GM19395 (cell line): ENCODE results near the gene TUB.

Source experiments
- ATAC-seq: cut with Tn5 transposase; IDR thresholded peaks from one replicate; pipeline ENCODE4 v1.9.1; 2021; ENCODE audit warnings: mild to moderate bottlenecking, moderate library complexity; ENCODE audit not compliant: unreplicated experiment

The TUB gene

DNA sequence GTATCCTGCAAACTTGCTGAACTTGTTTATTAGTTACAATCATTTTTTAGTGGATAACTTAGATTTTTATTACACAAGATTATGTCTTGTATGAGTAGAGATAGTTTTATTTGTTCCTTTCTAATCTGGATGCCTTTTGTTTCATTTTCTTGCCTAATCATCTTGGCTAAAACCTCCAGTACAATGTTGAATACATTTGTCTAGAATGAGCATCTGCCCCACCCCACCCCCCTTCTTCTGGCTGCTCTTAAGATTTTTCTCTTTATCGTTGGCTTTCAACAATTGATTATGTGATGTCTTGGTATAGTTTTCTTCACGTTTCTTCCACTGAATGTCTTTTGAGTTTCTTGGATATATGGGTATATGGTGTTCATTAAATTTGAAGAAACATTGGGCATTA is 37.3 kb upstream of the TUB start:
- ATAC-seq, result no peak

DNA sequence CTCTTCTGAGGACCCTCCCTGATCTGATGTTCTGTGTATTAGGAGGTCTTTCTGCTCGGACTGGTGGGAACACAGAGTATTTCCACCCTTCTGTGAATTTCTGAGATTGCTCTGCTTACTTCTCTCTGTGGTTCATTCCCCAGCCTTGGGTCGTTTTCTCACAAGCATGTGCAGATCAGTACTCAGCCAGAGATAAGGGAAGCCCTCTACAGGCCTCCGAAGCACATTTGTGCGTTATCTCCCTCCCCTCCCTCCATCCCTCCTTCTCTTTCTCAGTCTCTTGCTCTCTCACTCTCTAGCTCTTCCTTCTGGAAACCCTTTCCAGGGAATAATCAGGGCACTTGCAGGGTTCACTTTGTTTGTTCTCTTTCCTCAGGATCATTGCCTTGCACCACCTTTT is 35.2 kb upstream of the TUB start:
- no peak for ATAC-seq

DNA sequence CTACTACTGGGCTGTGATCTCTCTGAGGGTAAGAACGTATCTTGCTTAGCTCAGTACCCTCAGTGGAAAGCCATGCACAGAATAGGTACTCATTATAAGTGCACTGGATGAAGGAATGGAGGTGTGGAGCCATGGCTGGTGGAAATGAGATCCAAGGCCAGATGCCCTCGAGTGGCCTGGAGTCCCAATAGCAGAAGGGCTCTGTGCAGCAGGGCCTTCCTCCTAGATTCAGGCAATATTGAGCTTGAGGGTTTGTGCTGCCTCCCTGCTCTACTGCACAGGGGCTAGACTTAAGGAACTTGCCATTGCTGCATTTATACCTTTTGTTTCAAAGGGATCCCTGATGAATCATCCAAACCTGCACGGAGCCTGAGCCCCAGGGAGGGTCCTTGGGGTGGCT is 33.6 kb upstream of the TUB start:
- ATAC-seq, result no peak

DNA sequence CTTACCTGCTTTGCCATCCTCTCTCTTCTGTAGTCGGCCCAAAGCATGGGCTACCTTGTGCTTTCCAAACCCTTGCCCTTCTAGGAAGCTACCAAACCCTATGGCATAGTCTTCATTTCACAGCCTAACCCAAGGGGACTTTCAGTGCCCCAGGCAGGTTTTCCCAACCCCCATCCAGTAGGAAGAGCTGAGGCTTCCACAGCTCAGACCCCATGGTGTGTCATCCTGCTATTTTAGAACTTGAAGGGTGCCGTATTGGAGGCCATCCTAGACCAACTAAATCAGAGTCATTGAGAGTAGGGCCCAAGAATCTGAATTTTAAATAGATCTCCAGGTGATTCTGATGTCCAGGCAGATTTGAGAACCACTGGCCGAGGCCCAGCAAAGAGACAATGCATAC is 31.9 kb upstream of the TUB start:
- no peak for ATAC-seq

DNA sequence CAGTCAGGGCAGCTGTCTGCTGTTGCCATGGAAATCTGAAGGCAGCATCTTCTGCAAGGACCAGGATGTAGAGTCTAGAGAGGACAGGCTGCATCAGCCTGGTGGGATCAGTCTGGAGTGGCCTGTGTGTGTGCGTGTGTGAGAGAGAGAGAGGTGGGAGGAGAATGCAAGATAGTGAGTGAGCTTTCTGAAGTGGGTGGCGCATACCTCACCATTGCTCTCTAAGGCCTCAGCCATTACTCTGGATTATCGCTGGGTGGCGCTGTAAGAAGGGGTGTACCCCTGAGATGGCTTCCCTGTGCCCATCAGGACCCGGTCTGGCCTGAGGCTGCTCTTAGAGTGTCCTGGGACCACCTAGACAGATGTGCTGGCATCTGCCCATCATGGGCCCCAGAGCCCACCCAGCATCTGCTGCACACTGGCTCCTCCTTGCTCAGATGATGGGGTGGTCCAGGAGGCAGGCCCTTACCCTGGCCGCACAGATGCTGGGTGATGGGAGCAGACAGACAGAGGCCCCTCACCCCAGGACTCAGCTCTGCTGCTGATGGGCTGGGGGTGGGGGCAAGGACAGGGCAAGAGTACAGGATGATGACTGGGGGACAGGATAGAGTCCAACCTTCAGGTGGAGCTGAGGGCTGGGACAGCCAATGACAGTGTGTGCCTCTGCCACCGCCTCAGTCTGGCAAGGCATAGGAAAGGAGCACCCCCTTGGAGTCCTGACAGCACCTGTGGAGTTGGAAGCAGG is 25.7 kb upstream of the TUB start:
- no peak for ATAC-seq

DNA sequence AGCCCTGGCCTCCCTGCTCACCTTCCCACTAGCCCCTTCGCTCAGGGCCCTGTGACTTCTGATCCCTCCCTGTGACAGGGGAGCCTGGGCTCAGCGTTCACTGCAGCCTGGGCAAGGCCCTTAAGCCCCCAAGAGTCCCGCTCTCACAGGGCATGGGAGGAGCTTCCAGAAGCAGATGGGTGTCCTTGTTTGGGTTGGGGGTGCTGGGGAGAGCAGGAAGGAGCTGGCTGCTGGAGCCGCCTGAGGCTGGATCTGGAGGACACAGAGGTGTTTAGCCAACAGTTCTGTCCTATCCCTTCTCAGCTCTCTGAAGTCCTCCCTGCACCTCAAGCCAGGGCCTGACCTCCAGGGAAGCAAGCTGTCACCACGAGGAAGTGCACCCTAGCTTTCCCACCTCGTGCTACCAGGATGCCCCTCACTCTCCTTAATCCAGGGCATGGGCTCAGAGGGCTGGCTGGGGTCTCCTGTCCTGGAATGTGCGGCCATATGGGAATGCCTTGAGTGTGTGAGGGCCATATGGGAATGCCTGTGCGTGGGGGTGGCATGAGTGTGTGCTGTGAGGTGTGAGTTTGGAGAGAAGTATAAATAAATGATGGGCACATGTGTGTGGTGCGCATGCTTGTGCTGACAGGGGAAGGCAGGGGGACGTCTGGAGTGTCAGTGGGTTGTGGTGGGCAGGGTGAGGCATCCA is 25.0 kb upstream of the TUB start:
- no peak for ATAC-seq

DNA sequence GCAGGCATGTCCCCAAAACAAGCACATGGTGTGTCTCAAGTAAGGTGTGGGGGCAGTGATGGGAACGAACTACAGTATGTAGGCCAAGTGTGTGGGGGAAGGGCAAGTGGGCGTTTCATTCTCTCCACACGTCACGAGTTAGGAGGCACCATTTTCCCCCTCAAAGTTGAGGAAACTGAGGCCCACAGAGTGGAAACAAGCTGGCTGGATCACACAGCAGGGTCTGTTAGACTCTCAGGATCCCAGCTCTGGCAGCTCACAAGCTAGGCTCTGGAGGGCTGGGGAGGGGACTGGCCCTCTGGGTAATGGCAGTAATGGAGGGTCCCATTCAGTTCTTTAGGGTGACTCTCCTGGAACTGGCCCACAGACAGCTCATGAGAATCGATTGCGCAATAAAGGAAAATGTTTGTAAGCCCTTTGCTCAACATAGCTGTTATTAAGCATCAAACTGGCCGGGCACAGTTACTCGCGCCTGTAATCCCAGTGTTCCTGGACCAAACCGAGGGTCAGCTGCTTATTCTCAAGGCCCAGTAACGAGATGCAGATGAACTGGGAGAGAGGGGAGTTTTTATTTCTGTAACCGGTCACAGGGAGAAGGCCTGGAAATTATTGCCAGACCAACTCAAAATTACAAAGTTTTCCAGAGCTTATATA is 24.1 kb upstream of the TUB start:
- ATAC-seq, result no peak

DNA sequence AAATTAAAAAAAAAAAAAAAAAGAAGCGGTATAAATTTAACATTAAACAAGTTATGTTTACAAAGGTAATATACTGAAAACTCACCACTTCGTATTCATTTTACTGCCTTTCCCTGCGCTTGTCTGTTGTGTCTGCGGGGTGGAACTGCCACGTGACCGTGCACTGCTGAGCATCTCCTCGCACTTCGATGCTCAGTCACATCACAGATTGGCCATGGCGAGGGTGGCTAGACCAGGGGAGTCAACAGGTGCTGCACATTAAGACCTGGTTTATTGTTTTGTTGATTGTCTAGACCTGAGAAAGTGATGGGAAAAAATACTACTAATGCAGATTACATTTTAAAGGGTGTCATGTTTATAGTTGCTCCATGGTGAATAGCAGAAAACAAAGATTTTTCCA is 22.8 kb upstream of the TUB start:
- ATAC-seq, result no peak

DNA sequence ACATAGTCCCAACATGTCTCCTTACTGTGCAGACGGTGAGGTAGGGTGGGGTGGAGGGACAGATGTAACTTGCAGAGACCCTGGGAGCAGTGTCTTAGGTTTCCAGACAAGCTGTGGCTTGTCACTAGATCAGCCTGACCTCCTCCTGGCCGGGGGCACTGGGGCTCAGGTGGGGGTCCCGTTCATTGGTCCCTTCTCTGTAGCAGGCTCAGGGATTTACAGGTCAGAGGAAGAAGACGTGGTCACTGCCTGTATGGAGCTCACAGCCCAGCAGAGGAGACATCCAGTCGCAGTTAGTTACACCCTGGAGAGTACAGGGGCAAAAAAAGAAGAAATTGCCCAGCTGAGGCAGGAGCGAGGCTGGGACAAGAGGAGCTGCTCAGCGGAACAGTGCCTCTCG is 22.0 kb upstream of the TUB start:
- no peak for ATAC-seq

DNA sequence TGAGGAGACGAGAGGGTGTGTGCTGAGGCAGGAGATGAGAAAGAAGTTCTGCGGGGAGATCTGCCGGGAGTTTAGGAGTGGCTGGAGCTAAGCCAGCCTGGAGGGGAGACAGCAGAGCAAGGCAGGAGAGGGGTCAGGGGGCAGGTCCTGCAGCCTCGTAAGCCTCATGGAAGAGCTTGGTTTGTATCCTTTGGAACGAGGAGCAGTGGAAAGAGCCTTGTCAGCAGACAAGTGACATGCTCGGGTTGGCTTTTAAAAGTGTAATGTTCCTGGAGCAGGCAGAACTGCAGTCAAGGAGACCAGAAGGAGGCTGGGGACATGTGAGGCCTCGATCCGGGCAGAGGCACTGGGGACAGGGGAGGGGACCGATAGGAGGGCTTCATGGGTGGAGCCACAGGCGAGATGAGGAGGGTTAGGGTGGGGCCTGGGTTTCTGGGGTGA is 21.4 kb upstream of the TUB start:
- ATAC-seq, result no peak

DNA sequence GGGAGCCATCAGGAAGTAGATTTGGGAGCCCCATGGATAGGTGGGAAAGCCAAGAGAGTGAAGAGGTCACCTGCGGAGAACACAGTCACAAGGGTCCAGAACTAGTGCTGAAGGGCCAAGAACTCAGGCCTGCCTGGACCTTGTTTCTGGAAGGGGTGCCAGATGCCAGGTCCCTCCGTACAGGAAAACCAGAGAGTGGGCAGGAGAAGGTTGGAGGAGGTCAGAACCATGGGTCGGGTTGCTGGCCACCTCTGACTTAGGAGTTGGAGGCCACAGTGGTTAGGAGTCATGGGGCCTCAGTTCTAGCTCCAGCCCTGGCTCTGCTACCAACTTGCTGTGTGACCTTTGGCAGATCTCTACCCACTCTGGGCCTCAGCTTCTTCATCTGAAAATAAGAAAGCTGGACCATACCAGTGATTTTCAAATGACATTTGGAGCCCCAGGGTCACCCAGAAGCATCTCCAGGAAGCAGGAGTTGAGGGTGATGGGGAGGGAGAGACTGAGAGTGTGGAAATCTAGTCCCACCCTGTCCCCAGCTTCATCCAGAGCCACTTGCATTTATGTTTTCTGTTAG is 20.8 kb upstream of the TUB start:
- ATAC-seq, result no peak

DNA sequence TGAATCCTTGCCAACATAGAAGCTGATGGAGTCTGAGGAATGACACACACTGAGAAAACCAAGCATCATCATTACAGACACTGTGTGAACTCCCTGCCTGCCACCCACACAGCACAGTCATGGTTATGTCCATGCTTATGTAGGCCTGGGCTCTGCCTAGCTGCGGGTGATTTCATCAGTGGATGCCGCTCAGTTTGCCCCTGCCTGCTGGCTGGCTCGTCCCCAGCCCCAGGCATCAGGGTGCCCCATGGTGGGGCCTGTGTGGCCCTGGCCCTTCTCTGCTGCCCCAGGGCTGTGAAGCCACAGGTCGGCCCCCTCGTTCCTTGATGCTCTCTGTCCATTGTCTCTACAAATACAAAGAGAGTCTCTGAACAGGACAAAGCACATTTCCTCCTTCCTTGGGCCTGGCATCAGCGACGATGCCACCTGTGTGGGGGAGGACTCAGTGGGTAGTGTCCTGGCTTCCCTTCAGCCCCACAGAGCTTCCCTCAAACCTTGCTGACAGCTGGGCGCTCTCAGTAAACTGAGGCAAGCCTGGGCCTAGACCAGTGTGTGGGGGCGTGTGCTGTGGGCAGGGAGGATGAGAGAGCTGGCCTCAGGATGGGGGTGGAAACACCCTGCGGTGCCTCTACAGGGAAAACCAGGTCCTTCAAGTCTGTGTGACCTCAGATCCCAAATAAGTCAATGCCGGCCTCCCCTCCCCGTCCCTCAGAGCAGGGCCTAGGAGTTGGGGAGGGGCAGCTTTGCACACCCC is 20.0 kb upstream of the TUB start:
- no peak for ATAC-seq

DNA sequence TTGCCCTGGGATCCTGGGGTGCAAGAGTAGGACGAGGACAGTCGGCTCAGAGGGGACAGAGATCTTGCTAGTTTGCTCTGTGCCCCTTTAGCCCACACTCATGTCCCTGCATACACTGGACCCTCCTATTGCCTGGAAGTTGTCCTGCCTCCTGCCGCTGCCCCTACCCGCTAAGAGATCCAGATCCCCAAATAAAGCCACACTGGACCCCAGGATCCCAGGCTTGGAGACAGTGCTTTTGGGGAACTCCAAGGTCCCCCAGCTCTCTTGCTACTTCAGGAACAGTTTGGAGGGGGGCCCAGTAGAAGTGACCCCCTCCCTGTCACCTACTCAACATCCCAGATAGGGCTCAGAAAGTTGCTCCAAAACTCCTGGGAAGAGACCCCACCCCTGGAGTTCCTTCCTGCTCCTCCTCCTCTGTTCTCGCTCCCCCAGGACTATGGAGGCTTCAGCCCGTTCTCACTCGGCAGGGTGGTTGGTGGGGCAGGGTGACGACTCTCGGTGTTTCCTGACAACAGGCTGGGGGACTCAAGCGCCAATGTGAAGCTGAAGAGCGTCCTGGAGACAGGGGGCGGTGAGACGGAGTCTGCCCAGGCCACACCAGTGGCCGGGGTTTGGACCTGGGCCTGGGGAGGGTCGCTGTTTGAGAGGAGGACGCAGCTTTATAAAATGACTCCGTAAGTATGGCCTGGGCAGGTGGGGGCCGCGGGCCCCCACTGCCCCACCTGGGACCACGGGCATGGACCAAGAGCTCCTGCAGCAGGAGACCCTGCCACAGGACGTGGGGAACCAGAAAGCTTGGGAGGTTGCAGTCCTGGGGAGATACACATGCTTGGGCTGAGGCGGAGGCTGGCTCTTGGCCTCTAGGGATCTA is 19.2 kb upstream of the TUB start:
- no peak for ATAC-seq

DNA sequence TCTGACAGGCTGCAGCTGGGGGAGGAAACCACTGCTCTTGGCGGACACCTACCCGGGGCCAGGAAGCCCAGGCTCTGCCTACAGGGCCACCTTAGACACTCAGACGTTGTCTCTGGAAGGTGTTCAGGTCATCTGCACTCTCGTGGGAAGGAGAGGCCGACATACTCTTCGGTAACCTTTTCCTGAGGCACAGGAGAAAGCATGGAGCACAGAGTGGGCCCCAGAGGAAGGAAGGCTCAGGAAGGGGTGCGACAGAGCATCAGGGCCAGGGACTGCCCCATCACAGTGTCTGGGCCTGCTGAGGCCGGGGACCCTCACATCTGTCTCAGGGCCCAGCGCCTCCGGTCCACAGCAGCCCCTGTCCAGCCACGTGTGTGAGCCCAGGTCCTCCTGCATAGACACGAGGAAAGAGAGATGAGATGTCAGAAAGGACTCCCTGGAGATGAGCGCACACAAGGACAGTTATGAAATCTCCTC is 18.2 kb upstream of the TUB start:
- no peak for ATAC-seq

DNA sequence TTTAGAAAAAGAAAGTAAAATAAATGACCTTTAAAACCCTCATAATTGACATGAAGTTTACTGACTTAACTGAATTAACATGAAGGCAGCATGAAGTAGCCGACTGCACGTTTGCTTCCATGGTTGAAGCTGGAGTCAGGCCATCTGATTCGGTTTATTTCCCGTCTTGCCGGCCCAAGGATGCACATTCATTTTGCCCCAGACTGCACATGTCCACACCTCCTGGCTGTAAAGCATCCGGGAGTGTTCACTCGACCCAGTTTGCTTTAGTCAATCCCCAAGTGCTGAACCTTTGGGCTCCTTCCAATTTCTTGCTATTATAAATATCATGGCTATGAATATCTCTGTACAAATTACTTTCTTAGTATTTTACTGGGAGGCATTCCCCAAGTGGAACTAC is 17.7 kb upstream of the TUB start:
- ATAC-seq, result no peak

DNA sequence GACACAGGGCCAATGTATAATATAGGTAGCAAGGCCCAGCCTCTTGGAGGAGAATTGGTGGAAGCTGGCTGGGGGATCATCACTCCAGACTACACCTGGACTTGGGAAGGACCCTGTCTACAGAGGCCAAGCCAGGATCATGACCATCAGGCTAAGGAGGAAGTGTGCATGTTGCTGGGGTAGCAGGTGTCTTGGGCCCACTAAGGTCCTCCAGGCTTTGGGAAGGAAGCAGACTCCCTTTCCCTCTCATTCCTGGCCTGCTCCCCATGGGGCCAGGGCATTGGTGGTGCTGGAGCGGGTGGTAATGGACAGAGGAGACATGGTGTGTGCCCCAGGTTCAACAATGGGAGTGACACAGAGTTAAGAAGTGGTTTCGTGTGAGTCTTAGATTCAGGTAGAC is 16.0 kb upstream of the TUB start:
- ATAC-seq, result no peak

DNA sequence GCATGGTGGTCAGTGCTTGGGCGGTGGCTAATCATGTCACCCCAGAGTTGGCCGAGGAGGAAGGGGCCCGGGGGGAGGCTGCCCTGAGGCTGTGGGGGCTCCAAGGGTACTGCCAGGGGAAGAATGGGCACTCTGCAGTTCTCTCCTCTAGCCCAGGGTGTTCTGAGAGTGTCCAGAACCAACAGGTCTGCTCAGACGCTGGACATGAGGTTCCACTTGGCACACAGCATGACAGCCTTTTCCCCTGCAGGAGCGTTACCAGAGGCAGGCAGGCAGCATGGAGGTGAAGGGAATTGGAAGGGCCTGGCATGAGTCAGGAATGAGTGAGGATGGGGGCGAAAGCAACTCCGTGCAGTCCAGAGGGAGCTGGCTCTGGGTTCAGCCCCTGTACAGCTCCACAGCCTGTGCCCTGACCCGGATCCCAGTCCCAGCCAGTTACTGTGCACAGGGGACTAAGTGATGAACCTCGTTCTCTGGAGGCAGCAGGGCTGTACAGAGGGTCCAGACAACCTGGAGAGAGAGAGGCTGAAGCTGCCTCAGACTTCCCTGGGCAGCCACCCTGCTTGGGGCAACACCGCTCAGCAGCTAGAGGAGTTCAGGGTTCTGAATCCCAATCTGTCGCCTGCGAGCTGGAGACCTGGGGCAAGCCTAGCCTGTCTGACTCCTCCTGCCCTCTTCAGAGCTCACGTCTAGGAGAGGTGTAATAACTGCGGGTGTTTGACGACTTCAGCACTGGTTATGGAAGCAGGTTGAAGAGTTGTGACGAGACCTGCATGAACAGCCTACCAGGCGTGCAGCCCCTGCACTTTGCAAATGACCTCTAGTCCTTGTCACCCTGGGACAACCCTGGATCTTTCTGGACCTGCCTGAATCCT is 14.7 kb upstream of the TUB start:
- no peak for ATAC-seq

DNA sequence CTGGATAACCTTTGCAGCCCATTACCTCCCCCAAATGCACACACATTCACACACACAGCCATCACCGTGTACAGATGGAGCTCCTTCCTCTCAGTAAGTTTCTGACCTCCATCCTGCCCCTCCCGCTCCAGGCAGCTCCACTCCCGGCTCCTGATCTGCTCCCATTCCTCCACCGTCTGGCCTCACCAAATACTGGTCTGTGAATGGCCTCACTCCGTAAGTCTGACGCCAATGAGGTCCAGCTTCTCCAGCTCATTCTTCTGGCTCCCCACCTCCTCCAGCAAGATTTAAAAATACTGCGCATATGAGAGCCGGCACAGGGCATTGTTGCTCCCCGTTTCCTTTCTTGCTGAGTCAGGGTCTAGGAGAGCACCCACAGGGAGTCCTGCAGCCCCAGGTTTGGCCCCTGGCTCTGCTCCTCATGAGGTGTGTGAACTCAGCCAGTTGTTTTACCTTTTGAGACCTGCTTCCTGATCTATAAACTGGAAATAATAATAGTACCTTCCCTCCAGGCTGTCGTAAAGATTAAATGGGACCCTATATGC is 14.0 kb upstream of the TUB start:
- ATAC-seq, result no peak

DNA sequence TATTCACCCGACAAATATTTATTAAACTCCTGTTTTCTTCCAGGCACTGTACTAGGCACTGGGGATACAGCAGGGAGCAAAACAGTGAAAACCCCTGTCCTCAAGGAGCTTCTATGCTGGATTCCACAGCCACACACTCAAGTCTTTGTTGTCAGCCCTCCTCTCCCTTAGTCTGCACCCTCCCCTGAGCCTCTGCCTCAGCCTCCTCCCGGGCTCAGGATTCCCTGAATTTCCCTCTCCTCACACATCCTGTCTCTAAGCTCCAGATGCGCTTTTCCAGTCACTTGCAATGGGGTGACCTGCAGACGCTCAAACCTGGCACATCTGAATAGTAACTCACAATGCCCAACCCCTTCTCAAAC is 13.5 kb upstream of the TUB start:
- ATAC-seq, result no peak
